Panc1 (cell line): ENCODE data around the gene CDH15.

Source experiments
- CTCF ChIP-seq: fragments of 450-650 bp; IDR thresholded peaks from 2 replicates; pipeline ENCODE4 v1.5.1; 2017; ENCODE audit warnings: mild to moderate bottlenecking
- SIN3A ChIP-seq: IDR thresholded peaks from 2 replicates; pipeline ENCODE4 v1.6.1; 2012; ENCODE audit warnings: low read depth, mild to moderate bottlenecking, low read length, moderate library complexity, borderline replicate concordance; ENCODE audit not compliant: insufficient read depth
- TF ChIP-seq, protein P1 (sequence below), 2 experiments: IDR thresholded peaks; 2 replicates each; pipeline ENCODE4 v1.6.1; 2011 to 2012; ENCODE audit warnings: low read depth in 2 of 2, control low read depth in 1 of 2, low read length in 1 of 2, mild to moderate bottlenecking in 1 of 2, moderate library complexity in 1 of 2; ENCODE audit not compliant: insufficient read depth in 1 of 2

GRCh38 chr16:89122322-89122851 lies 49.2 kb upstream of the CDH15 start:
- TF ChIP-seq CTCF, result no peak
- no peak for TF ChIP-seq SIN3A
- TF ChIP-seq, protein P1, sequence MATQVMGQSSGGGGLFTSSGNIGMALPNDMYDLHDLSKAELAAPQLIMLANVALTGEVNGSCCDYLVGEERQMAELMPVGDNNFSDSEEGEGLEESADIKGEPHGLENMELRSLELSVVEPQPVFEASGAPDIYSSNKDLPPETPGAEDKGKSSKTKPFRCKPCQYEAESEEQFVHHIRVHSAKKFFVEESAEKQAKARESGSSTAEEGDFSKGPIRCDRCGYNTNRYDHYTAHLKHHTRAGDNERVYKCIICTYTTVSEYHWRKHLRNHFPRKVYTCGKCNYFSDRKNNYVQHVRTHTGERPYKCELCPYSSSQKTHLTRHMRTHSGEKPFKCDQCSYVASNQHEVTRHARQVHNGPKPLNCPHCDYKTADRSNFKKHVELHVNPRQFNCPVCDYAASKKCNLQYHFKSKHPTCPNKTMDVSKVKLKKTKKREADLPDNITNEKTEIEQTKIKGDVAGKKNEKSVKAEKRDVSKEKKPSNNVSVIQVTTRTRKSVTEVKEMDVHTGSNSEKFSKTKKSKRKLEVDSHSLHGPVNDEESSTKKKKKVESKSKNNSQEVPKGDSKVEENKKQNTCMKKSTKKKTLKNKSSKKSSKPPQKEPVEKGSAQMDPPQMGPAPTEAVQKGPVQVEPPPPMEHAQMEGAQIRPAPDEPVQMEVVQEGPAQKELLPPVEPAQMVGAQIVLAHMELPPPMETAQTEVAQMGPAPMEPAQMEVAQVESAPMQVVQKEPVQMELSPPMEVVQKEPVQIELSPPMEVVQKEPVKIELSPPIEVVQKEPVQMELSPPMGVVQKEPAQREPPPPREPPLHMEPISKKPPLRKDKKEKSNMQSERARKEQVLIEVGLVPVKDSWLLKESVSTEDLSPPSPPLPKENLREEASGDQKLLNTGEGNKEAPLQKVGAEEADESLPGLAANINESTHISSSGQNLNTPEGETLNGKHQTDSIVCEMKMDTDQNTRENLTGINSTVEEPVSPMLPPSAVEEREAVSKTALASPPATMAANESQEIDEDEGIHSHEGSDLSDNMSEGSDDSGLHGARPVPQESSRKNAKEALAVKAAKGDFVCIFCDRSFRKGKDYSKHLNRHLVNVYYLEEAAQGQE (IDR thresholded peaks at IDR 0.05; ENCODE audit: insufficient read depth in 1 of 2, low read depth in 2 of 2, low read length in 1 of 2), result no peak
